ENCODE measurements around the gene ASIP. TPM values are rescaled to one million over a fixed set of nuclear protein-coding genes. Genes with fewer than 3 reads are reported as not detected.
A peak's percentile ranks its signal among the peaks of the same experiment; 100 is the strongest.
"Not testable (repeated sequence)": the region's sequence is repeated elsewhere in the genome, so short reads cannot be mapped to it uniquely, and the experiment has no call there.

Gene ASIP
- total RNA-seq, 1 donor from 2014 or later: not detected

DNA sequence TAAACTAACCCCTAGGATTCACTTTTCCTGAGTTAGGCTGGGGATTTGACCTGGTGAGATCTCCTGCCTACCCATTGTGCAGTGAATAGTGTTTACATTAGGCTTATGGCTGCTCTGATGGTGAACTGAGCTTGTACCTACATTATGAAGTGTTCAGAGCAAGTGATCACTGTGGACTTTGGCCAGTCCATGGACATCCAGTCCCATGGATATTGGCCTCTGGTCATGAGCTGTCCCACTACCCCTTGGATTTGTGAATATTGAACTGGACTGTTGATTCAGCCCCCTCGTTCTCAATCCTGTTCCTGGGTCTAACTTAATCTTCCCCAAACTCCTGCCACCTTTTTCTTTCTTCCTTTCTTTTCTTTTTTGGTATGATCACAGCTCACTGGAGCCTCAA is 13.8 kb downstream of the ASIP start:
- Mint-ChIP-seq H3K27ac (ENCODE audit: unreplicated experiment) (no peak overlapping the region), H3K4me3 (no peak overlapping the region), H3K9me3 (no peaks in the 10 kb centered on the region), H3K27me3 (ENCODE audit: low read depth) (no peaks in the 10 kb centered on the region), H3K36me3 (ENCODE audit: low read depth) (peaks cover 3% of the 10 kb centered on the region), H3K4me1 (peaks cover 19% of the 10 kb centered on the region)
- no peak for DNase-seq (ENCODE audit: low read depth, low spot score)
- no peak for TF ChIP-seq CTCF (conservative IDR thresholded peaks at IDR 0.05)

GRCh38 chr20:34256629-34257124 is 15.5 kb downstream of the ASIP start:
- H3K9me3 Mint-ChIP-seq: no peaks in the 10 kb centered on the region
- peak overlapping the region; percentile 74 for H3K27ac Mint-ChIP-seq (ENCODE audit: unreplicated experiment)
- H3K4me3 Mint-ChIP-seq: no peak overlapping the region
- no peak for DNase-seq (ENCODE audit: low read depth, low spot score)
- no peaks in the 10 kb centered on the region for H3K27me3 Mint-ChIP-seq (ENCODE audit: low read depth)
- H3K4me1 Mint-ChIP-seq: peaks cover 17% of the 10 kb centered on the region
- peaks cover 2% of the 10 kb centered on the region for H3K36me3 Mint-ChIP-seq (ENCODE audit: low read depth)
- TF ChIP-seq CTCF (conservative IDR thresholded peaks at IDR 0.05): no peak

DNA sequence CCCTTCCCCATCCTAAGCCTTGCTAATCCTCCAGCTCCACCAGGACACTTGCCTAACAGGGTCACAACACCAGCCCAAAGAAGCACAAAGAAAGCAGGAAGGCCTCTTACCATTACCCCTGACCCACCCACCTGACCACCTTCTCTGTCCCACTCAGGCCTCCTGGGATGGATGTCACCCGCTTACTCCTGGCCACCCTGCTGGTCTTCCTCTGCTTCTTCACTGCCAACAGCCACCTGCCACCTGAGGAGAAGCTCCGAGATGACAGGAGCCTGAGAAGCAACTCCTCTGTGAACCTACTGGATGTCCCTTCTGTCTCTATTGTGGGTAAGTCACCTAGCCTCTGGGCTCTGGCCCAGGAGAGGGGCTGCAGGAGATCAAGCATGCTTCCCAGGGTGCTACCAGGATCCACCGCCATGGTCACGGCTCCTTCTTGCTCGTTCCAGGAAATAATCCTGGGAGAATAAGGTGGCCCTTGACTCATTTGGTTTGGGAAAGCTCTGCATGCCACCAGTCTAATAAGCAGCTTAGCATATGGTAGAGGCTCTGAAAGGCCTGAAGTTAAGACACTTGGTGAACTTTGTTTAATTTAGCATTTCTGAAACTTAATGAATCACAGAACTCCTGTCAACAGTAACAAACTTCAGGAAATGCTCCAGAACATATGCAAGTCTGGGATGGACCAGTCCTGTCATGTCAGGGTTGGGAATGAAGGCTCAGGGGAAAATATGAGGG is 19.2 kb downstream of the ASIP start:
- Mint-ChIP-seq H3K36me3 (ENCODE audit: low read depth) (no peaks in the 10 kb centered on the region), H3K4me1 (peaks cover 22% of the 10 kb centered on the region), H3K4me3 (no peak overlapping the region), H3K27me3 (ENCODE audit: low read depth) (no peaks in the 10 kb centered on the region), H3K27ac (ENCODE audit: unreplicated experiment) (no peak overlapping the region), H3K9me3 (no peaks in the 10 kb centered on the region)
- TF ChIP-seq CTCF (conservative IDR thresholded peaks at IDR 0.05): no peak
- no peak for DNase-seq (ENCODE audit: low read depth, low spot score)

GRCh38 chr20:34262488-34263288 is 21.5 kb downstream of the ASIP start:
- DNase-seq (ENCODE audit: low read depth, low spot score): no peak
- Mint-ChIP-seq H3K36me3 (ENCODE audit: low read depth) (no peaks in the 10 kb centered on the region), H3K4me1 (peaks cover 18% of the 10 kb centered on the region), H3K4me3 (peak overlapping the region; percentile 36), H3K27me3 (ENCODE audit: low read depth) (no peaks in the 10 kb centered on the region), H3K9me3 (no peaks in the 10 kb centered on the region), H3K27ac (ENCODE audit: unreplicated experiment) (peak overlapping the region; percentile 90)
- TF ChIP-seq CTCF (conservative IDR thresholded peaks at IDR 0.05): no peak

GRCh38 chr20:34263468-34263867 is 22.2 kb downstream of the ASIP start:
- not testable (repeated sequence) for H3K27ac Mint-ChIP-seq (ENCODE audit: unreplicated experiment); DNase-seq (ENCODE audit: low read depth, low spot score); H3K36me3 Mint-ChIP-seq (ENCODE audit: low read depth); H3K9me3 Mint-ChIP-seq; H3K27me3 Mint-ChIP-seq (ENCODE audit: low read depth); H3K4me3 Mint-ChIP-seq
- peaks cover 21% of the 10 kb centered on the region for H3K4me1 Mint-ChIP-seq

DNA sequence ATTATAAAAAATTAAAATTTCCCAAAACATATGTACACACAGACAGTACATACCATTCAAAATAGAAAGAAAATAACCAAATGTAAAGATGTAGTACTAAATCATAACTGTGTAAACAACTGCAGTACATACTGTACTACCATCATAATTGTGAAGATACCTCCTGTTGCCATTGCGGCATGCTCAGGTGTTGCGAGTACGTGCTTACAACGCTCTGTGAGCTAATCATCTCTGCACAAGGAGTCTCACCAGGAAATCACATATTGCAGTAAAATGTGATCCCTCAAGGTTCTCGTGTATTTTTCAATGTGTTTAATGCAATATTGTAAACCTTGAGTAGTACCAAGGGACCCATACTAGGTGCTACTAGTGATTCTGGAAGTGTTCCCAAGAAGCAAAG is 22.9 kb downstream of the ASIP start:
- Mint-ChIP-seq H3K27ac (ENCODE audit: unreplicated experiment) (no peak overlapping the region), H3K4me1 (peaks cover 21% of the 10 kb centered on the region), H3K4me3 (no peak overlapping the region), H3K9me3 (no peaks in the 10 kb centered on the region), H3K36me3 (ENCODE audit: low read depth) (peaks cover 2% of the 10 kb centered on the region), H3K27me3 (ENCODE audit: low read depth) (peaks cover 2% of the 10 kb centered on the region)
- no peak for TF ChIP-seq CTCF (conservative IDR thresholded peaks at IDR 0.05)
- no peak for DNase-seq (ENCODE audit: low read depth, low spot score)
